ENCODE results near the gene JAZF1. TPM values are rescaled to one million over a fixed set of nuclear protein-coding genes. Genes with fewer than 3 reads are reported as not detected.

The JAZF1 gene
- total and polyA plus RNA-seq, 2 donors (not counting 1 experiment from before 2014, with no cell fraction given): 14.0 to 38.6 TPM

DNA sequence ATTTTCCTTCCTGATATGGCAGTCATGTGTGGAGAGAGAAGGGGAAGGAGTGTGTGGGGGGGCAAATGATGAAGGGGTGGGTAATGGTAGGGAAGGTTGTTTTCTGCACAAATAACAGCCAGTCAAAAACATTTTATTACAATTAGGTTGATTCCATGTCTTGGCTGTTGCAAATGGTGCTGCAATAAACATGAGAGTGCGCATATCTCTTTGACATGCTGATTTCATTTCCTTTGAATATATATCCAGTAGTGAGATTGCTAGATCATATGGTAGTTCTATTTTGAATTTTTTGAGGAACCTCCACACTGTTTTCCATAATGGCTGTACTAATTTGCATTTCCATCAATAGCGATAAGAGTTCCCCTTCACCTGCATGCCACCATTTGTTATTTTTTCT lies 10.6 kb upstream of the JAZF1 start:
- Histone ChIP-seq H4K20me1 (ENCODE audit: control insufficient read depth, insufficient read depth, low read length, poor library complexity, severe bottlenecking) (no peaks in the 10 kb centered on the region), H2AFZ (ENCODE audit: insufficient read depth, low read depth, low read length, poor library complexity, severe bottlenecking) (no peak overlapping the region), H3K4me1 (ENCODE audit: control insufficient read depth in 2 of 2, insufficient read depth in 2 of 2, low read length in 2 of 2) (peaks cover 40 to 45% of the 10 kb centered on the region in 2 donors), H3K27ac (ENCODE audit: low read length in 2 of 2) (no peak overlapping the region), H3K27me3 (replicated peaks in 1 of 4; ENCODE audit: control extremely low read depth in 1 of 4, control insufficient read depth in 3 of 4, insufficient read depth in 4 of 4, low read length in 3 of 4) (no peaks in the 10 kb centered on the region), H3K36me3 (replicated peaks in 1 of 2; ENCODE audit: control extremely low read depth in 1 of 2, control insufficient read depth in 1 of 2, extremely low read depth in 1 of 2, insufficient read depth in 2 of 2, low read length in 1 of 2) (no peaks in the 10 kb centered on the region), H3K9ac (ENCODE audit: low read length) (no peak overlapping the region), H3K79me2 (ENCODE audit: control insufficient read depth, insufficient read depth, low read length) (no peaks in the 10 kb centered on the region), H3K4me3 (ENCODE audit: control extremely low read depth in 1 of 5, extremely low read depth in 1 of 5, insufficient read depth in 1 of 5, low read depth in 2 of 5, low read length in 4 of 5) (no peak overlapping the region), H3K4me2 (replicated peaks; ENCODE audit: low read depth, low read length, poor library complexity, severe bottlenecking) (peak overlapping the region; percentile 35), H3K9me3 (ENCODE audit: control extremely low read depth in 1 of 3, control insufficient read depth in 2 of 3, insufficient read depth in 1 of 3, low read length in 2 of 3) (no peaks in the 10 kb centered on the region)
- Mint-ChIP-seq H3K27ac (no peak overlapping the region), H3K27me3 (no peaks in the 10 kb centered on the region), H3K4me1 (peaks cover 42% of the 10 kb centered on the region), H3K9me3 (ENCODE audit: insufficient read depth) (no peaks in the 10 kb centered on the region), H3K4me3 (no peak overlapping the region)
- intact Hi-C loops (cut with micrococcal nuclease): no loop called here
- WGBS (ENCODE audit: insufficient coverage): no CpG with 5 or more reads among the region's 2 CpGs
- ChIA-PET POLR2A (no interaction called here), CTCF (no interaction called here)
- TF ChIP-seq, protein P1, sequence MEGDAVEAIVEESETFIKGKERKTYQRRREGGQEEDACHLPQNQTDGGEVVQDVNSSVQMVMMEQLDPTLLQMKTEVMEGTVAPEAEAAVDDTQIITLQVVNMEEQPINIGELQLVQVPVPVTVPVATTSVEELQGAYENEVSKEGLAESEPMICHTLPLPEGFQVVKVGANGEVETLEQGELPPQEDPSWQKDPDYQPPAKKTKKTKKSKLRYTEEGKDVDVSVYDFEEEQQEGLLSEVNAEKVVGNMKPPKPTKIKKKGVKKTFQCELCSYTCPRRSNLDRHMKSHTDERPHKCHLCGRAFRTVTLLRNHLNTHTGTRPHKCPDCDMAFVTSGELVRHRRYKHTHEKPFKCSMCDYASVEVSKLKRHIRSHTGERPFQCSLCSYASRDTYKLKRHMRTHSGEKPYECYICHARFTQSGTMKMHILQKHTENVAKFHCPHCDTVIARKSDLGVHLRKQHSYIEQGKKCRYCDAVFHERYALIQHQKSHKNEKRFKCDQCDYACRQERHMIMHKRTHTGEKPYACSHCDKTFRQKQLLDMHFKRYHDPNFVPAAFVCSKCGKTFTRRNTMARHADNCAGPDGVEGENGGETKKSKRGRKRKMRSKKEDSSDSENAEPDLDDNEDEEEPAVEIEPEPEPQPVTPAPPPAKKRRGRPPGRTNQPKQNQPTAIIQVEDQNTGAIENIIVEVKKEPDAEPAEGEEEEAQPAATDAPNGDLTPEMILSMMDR (IDR thresholded peaks at IDR 0.05): no peak
- TF ChIP-seq EZH2 (IDR thresholded peaks at IDR 0.05; ENCODE audit: borderline replicate concordance, insufficient read depth, low read depth, low read length, poor library complexity, severe bottlenecking): no peak
- DNase-seq (no peak), ATAC-seq (ENCODE audit: low read depth) (no peak)

DNA sequence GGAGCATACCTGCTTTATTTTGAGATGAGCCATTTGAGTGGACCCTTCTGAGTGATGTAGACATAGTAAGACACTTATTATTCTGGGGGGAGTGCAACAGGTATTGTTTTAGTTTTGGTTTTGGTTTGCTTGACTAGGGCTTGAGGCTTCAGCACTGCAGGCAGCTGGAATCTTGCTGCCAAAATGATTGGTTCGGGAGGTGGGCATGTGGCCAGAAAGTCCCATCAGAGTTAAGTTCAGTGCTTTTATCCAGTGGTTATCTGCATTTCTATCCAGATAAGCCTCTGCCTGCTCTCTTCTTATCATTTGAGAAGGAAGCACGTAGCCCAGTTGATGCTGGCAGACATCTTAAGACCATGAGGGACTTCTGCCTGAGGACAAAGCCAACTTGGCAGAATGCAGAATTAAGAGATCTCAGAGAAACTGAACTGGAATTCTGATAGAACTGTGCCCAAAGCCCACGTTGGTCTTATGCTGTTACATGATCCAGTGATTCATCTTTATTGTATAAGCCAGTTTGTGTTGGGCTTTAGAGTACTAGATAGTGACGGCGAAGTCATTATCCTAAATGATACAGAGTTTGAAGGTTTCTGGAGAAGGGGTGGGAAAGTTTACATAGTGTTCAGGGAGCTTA lies 9.6 kb upstream of the JAZF1 start:
- CTCF ChIA-PET: interaction anchor here (0.7 kb wide), 1 partner anchor 173 kb away, joined by 3 read pairs; no protein-coding TSS in a partner anchor
- peak; percentile 30 for DNase-seq

More for the DNA sequence above, 9.6 kb upstream of the JAZF1 start:
- Histone ChIP-seq H3K27me3 (replicated peaks in 1 of 4; ENCODE audit: control extremely low read depth in 1 of 4, control insufficient read depth in 3 of 4, insufficient read depth in 4 of 4, low read length in 3 of 4) (no peaks in the 10 kb centered on the region), H2AFZ (ENCODE audit: insufficient read depth, low read depth, low read length, poor library complexity, severe bottlenecking) (peak overlapping the region; percentile 65), H3K27ac (ENCODE audit: low read length in 2 of 2) (no peak overlapping the region), H3K4me1 (ENCODE audit: control insufficient read depth in 2 of 2, insufficient read depth in 2 of 2, low read length in 2 of 2) (peaks cover 32 to 36% of the 10 kb centered on the region in 2 donors), H4K20me1 (ENCODE audit: control insufficient read depth, insufficient read depth, low read length, poor library complexity, severe bottlenecking) (no peaks in the 10 kb centered on the region), H3K9ac (ENCODE audit: low read length) (peak overlapping the region; percentile 4), H3K79me2 (ENCODE audit: control insufficient read depth, insufficient read depth, low read length) (peaks cover 5% of the 10 kb centered on the region), H3K4me2 (replicated peaks; ENCODE audit: low read depth, low read length, poor library complexity, severe bottlenecking) (peak overlapping the region; percentile 50), H3K36me3 (replicated peaks in 1 of 2; ENCODE audit: control extremely low read depth in 1 of 2, control insufficient read depth in 1 of 2, extremely low read depth in 1 of 2, insufficient read depth in 2 of 2, low read length in 1 of 2) (no peaks in the 10 kb centered on the region), H3K4me3 (ENCODE audit: control extremely low read depth in 1 of 5, extremely low read depth in 1 of 5, insufficient read depth in 1 of 5, low read depth in 2 of 5, low read length in 4 of 5) (peak overlapping the region in 2 of 5 experiments; percentile 3 to 24), H3K9me3 (ENCODE audit: control extremely low read depth in 1 of 3, control insufficient read depth in 2 of 3, insufficient read depth in 1 of 3, low read length in 2 of 3) (no peaks in the 10 kb centered on the region)
- Mint-ChIP-seq H3K4me1 (peaks cover 39% of the 10 kb centered on the region), H3K9me3 (ENCODE audit: insufficient read depth) (no peaks in the 10 kb centered on the region), H3K27ac (no peak overlapping the region), H3K27me3 (no peaks in the 10 kb centered on the region), H3K4me3 (peak overlapping the region; percentile 20)
- WGBS (ENCODE audit: insufficient coverage): 90% methylated on average over 5 of the region's 5 CpGs
- POLR2A ChIA-PET: no interaction called here
- TF ChIP-seq, protein P1 (IDR thresholded peaks at IDR 0.05): no peak
- TF ChIP-seq EZH2 (IDR thresholded peaks at IDR 0.05; ENCODE audit: borderline replicate concordance, insufficient read depth, low read depth, low read length, poor library complexity, severe bottlenecking): no peak
- intact Hi-C loops (cut with micrococcal nuclease): no loop called here
- no peak for ATAC-seq (ENCODE audit: low read depth)

Measured in B cell (primary cell).